Mesodermal cell (in vitro differentiated cells): ENCODE measurements around the gene DGKG.

Experiments used
- H3K27ac ChIP-seq: 2 replicates; pipeline ENCODE4 v1.7.0; 2013; ENCODE audit warnings: mild to moderate bottlenecking, low read depth, low read length, moderate library complexity; ENCODE audit not compliant: severe bottlenecking
- H3K36me3 ChIP-seq: 2 replicates; pipeline ENCODE4 v1.7.1; 2013; ENCODE audit warnings: mild to moderate bottlenecking, low read length, moderate library complexity; ENCODE audit not compliant: control insufficient read depth, insufficient read depth
- H3K4me1 ChIP-seq: one replicate; pipeline ENCODE4 v1.7.1; 2013; ENCODE audit warnings: mild to moderate bottlenecking, low read length; ENCODE audit not compliant: insufficient read depth, control insufficient read depth, poor library complexity, severe bottlenecking
- H3K4me3 ChIP-seq: 2 replicates; pipeline ENCODE4 v1.7.0; 2013; ENCODE audit warnings: low read length, control low read depth, mild to moderate bottlenecking; ENCODE audit not compliant: insufficient read depth, poor library complexity, severe bottlenecking; ENCODE audit errors: extremely low read depth
- H3K9me3 ChIP-seq: 2 replicates; pipeline ENCODE4 v1.7.1; 2013; ENCODE audit warnings: mild to moderate bottlenecking, low read length, moderate library complexity; ENCODE audit not compliant: control insufficient read depth
- WGBS, 2 experiments: methylation state at CpG; one replicate each; pipeline ENCODE4 v1.1.5; 2013; ENCODE audit warnings: missing lambda C conversion rate in 2 of 2; ENCODE audit not compliant: insufficient coverage in 2 of 2; 5-methylcytosine and 5-hydroxymethylcytosine counted together

Gene DGKG

DNA sequence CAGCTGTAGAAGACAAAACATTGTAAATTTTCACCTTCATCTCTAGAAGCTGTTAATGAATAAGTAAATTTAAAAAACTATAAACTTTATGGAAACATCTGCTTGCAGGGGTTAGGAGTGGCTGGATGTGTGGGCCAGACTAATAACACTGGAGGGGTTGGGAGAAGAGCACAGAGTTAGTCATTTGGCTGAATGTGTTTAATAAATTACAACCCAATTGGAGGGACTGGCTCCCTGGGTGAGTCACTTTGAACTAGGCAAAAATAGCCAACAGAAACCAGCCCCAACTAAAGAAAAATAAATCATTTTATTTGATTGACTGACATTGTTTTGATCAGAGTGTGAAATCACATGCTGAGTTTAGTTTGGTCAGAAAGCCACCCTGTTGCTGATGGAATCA, 21.8 kb downstream of the DGKG start:
- H3K36me3 ChIP-seq, result no peaks in the 10 kb centered on the region
- H3K9me3 ChIP-seq, result peaks cover 6% of the 10 kb centered on the region
- H3K4me3 ChIP-seq, result no peak overlapping the region
- no peak overlapping the region for H3K27ac ChIP-seq
- H3K4me1 ChIP-seq, result no peaks in the 10 kb centered on the region

DNA sequence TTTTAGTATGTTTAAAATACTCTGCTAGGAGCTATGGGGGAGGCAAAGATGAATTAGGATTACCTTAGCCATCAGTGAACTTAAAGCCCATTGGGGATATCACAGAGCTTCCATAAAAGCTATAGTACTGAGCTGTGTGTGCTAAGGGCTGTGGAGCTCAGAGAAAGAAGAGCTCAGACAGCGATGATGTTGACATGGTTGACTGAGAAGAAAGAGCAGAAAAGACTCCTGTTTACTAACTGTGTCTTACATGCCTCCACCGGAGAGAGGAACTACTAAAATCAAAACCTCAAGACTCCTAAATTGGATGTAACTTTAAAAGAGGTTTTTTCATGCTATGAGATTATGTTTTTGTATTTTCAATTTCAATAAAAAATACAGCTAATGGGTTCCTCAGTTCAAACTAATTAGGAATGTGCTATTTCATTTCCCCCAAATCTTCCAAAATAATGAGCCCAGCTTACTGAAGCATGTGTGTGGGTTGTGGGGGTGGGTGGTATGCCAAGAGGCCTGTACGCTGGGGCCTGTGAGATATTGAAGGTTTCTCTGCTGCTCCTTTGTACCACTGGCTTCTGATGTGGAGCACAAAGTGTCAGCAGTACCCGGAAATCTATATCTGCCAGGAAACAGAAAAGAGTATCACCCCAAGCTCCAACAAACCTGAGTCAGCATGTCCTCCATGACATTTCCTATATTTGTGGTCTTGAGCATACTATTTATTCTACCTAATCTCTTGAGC, 22.7 kb downstream of the DGKG start:
- no peaks in the 10 kb centered on the region for H3K36me3 ChIP-seq
- WGBS, 2 experiments, result 85 to 100% methylated on average over 1 to 2 of the region's 4 CpGs
- no peak overlapping the region for H3K27ac ChIP-seq
- no peaks in the 10 kb centered on the region for H3K4me1 ChIP-seq
- H3K4me3 ChIP-seq, result no peak overlapping the region
- peaks cover 6% of the 10 kb centered on the region for H3K9me3 ChIP-seq

DNA sequence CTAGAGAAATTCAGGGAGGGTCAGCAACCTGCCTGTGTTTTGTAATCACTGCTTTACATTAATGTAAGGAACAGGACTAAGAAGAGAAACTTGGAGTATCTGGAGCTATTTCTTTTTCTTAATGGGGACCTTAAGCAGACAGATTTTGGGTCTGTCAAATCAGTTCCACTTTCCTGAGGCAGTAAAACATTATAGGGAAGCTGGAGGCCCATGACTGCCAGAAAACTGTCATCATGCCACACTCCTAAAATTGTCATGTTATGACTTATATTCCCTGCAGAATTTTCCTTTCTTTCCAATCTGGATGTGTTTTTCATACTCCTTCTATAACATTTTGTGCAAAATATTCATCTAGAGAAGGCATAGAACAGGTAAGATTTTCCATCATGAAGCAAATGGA, 28.8 kb downstream of the DGKG start:
- H3K4me3 ChIP-seq, result no peak overlapping the region
- H3K9me3 ChIP-seq, result no peaks in the 10 kb centered on the region
- H3K36me3 ChIP-seq, result no peaks in the 10 kb centered on the region
- no peaks in the 10 kb centered on the region for H3K4me1 ChIP-seq
- no peak overlapping the region for H3K27ac ChIP-seq

DNA sequence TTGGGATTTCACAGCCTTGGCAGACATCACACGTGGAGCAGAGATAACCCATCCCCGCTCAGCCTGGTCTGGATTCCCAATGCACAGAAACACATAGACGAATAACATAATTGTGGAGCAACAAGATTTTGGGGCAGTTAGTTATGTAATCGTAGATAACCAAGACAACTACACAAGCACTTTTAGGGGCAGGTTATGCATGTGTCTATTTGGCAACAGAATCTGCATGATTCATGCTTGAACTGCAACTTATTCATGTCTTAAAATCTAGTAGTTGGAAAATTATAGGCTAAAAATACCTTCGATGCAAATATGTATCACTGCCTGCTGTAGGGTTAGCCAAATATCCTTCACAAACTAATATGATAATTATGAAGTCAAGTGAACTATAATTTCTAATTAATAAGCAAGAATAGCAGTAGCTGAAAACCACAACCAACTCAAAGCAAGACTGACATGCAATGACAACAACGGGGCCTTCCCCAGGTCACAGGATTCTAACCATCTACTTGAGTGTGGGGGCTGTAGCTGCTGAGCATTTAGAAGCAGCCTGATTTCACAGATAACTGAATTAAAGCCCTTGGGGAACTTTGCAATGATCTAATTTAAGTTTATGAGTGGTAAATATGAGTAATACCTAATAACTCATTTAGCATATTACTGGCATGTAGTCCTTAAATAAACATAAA, 31.1 kb downstream of the DGKG start:
- no peaks in the 10 kb centered on the region for H3K4me1 ChIP-seq
- no peak overlapping the region for H3K4me3 ChIP-seq
- no peak overlapping the region for H3K27ac ChIP-seq
- H3K9me3 ChIP-seq, result no peaks in the 10 kb centered on the region
- H3K36me3 ChIP-seq, result no peaks in the 10 kb centered on the region
- WGBS, 2 experiments, result 75 to 100% methylated on average over 1 to 3 of the region's 6 CpGs

DNA sequence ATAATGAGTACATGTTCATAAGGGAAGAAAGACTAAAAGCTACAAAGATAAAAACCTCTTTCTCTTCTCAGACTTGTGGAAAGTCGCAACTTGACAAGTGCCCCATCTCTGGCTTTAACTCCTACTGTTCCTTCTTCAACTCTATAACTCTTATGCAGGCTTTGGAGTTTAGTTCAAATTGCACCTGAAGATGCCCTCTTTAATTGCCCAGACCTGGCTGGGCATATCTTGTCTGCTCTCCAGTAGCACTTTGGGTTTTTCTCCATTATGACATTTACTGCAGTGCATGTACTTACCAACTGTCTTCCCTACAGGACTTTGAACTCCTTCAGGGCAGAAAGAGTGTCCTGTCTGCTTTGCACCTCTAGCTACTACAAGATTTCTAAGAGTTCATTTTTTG, 32.4 kb downstream of the DGKG start:
- H3K4me1 ChIP-seq, result no peaks in the 10 kb centered on the region
- no peak overlapping the region for H3K27ac ChIP-seq
- H3K4me3 ChIP-seq, result no peak overlapping the region
- no peaks in the 10 kb centered on the region for H3K36me3 ChIP-seq
- no peaks in the 10 kb centered on the region for H3K9me3 ChIP-seq
- WGBS, 2 experiments, result 80 to 93% methylated on average over 1 of the region's 1 CpG

DNA sequence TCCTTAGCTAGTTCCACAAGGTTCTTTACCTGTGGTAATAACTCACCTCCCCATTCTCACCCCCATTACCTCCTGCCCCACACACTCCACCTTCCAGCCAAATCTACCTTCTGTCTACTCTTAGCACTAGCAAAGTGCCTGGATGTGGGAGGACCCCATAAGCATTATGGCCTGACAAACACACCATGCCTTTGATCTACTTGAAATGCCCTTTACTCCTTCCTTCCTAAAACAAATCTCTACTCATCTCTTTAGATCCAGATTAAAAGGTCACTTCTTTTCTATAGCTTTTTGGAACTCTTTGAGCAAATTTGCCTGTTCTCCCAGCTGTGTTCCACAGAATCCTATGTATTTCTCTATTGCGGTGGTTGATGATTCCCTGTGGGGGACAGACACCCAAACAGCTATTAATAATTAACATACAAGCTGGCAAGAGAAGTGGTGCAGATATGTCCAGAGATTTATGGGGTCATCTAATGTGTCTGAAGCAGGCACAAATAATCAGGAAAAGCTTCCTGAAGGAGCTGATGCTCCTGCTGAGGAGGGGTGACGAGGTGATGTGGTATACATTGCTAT, 34.0 kb downstream of the DGKG start:
- WGBS, 2 experiments, result no CpG with 5 or more reads among the region's 2 CpGs
- Histone ChIP-seq H3K27ac (no peak overlapping the region), H3K4me1 (no peaks in the 10 kb centered on the region), H3K36me3 (no peaks in the 10 kb centered on the region), H3K9me3 (no peaks in the 10 kb centered on the region), H3K4me3 (no peak overlapping the region)

DNA sequence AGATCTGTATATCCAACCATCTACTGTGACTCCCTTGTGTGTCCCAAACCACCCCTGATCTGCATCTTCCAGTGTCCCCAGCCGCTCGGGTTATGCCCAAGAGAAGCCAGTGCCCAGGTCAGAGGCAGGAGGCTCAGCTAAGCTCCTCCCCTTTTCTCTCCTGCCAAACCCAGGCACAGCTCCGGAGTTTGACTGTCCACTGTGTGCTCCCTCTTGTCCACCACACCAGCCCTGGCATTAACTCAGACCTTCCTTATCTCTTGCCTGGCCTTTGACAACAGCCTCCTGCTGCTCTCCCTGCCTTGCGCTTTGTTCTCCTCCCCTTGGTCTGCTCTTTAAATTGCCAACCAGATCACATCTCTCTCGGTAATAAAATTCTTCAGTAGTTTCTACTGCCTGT, 39.3 kb downstream of the DGKG start:
- H3K36me3 ChIP-seq, result no peaks in the 10 kb centered on the region
- peaks cover 10% of the 10 kb centered on the region for H3K4me1 ChIP-seq
- H3K4me3 ChIP-seq, result no peak overlapping the region
- no peak overlapping the region for H3K27ac ChIP-seq
- WGBS, 2 experiments, result 78 to 89% methylated on average over 4 of the region's 5 CpGs
- no peaks in the 10 kb centered on the region for H3K9me3 ChIP-seq

DNA sequence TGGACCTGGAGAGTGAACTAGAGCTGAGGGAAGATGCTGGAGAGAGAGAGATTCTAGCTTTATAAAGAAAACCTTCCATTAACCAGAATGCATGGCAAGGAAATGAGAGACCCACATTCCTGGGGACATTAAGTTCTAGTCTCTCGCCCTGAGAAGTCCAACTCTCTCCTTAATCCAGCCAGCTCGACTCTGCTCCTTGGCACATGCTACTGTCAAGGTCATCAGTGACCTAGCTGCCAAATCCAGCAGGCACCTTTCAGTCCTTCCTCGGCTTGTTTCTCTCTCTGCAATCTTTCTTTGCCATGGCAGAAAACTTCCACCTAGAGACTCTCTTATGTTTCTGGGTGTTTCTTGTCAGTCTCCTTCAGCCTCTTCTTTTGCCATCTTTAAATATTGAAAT, 40.3 kb downstream of the DGKG start:
- 96 to 100% methylated on average over 3 of the region's 3 CpGs for WGBS, 2 experiments
- H3K36me3 ChIP-seq, result no peaks in the 10 kb centered on the region
- no peak overlapping the region for H3K27ac ChIP-seq
- H3K9me3 ChIP-seq, result no peaks in the 10 kb centered on the region
- H3K4me1 ChIP-seq, result peaks cover 14% of the 10 kb centered on the region
- H3K4me3 ChIP-seq, result no peak overlapping the region

DNA sequence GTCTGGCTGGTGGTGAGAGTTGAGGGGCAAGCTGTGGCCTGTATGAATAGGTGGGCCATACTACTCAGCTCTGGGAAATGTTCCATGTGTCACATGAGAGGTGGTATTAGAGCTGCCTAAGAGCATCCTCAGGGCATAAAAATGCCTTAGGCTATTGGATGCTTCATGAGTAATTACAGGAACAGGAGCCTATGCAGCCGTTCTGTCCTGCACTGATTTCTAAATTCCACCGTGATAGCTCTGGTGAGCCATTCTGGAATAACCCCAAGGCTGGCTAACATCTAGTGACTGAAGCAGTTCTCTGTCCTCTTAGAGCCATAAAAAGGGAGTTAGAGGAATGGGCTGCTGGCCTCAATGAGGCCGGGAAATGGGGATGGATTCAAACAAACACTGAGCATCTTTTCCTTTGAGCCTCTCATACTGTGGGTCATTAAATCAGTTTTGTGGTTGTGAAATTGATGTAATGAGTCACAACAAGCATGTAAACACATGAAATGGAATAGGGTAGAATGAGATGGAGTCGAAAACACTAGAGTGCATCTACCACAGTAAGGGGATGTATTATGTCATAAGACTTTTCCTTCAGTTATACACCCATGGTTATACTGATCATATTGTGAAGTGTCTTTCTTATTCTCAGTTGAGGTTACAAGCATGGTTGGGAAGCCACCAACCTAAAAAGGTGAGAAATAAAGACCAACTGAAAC, 41.0 kb downstream of the DGKG start:
- 89 to 92% methylated on average over 2 to 3 of the region's 4 CpGs for WGBS, 2 experiments
- H3K9me3 ChIP-seq, result no peaks in the 10 kb centered on the region
- H3K4me3 ChIP-seq, result no peak overlapping the region
- no peak overlapping the region for H3K27ac ChIP-seq
- H3K36me3 ChIP-seq, result no peaks in the 10 kb centered on the region
- H3K4me1 ChIP-seq, result peaks cover 14% of the 10 kb centered on the region

DNA sequence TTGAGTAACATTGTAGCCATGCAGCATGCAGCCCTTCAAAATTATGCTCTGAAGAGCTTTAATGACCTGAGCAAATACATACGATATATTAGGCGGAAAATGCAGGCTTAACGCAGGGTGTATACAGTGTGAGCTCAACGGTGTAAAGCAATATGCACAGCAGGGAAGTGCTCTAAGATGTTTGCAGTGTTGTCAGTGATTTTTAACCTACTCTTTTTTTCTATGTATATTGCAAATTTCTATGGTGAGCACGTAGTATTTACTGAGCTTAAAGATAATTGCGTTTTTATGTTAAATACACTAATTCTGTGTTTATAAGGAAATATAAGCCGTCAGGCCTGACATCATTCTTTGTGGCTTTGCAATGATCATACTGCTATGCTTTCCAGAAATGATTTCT, 42.1 kb downstream of the DGKG start:
- H3K27ac ChIP-seq, result no peak overlapping the region
- 93 to 97% methylated on average over 4 to 5 of the region's 7 CpGs for WGBS, 2 experiments
- no peak overlapping the region for H3K4me3 ChIP-seq
- H3K4me1 ChIP-seq, result peaks cover 14% of the 10 kb centered on the region
- no peaks in the 10 kb centered on the region for H3K9me3 ChIP-seq
- H3K36me3 ChIP-seq, result no peaks in the 10 kb centered on the region

DNA sequence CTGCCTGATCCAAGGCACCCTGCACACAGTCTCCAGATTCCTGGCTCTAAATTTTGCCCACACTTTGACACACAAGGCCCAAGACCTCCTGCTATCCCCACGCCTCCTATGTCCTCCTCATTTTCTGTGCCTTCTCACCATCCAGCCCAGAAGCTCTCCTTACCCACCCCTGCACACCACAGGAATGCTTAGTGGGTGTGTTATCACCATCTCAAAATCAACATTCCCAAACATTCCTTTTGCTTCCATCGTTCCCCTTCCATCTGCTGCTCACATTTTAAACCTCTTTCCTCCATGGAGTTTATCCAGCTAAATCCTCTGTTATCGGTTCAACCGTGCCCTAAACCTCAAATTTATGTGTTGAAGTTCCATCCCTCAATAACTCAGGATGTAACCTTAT, 43.9 kb downstream of the DGKG start:
- H3K4me3 ChIP-seq, result no peak overlapping the region
- H3K27ac ChIP-seq, result no peak overlapping the region
- no peaks in the 10 kb centered on the region for H3K36me3 ChIP-seq
- H3K9me3 ChIP-seq, result no peaks in the 10 kb centered on the region
- WGBS, 2 experiments, result 84 to 91% methylated on average over 2 to 4 of the region's 4 CpGs
- peaks cover 14% of the 10 kb centered on the region for H3K4me1 ChIP-seq
